ENCODE data around the gene GRIA3.

- TF ChIP-seq POLR2A (IDR thresholded peaks at IDR 0.05), result no peak
- TF ChIP-seq CTCF (IDR thresholded peaks at IDR 0.05), result no peak
Observed at GRCh38 chrX:123513585-123514278, 329.7 kb downstream of the GRIA3 start.

Data from uterus (tissue), 2 donors.